Smooth muscle cell of the brain vasculature (primary cell): ENCODE data around the gene EIF4E2.
A peak's percentile ranks its signal among the peaks of the same experiment; 100 is the strongest.
"Not testable (repeated sequence)": the region's sequence is repeated elsewhere in the genome, so short reads cannot be mapped to it uniquely, and the experiment has no call there.

Experiments
- DNase-seq: peaks from one replicate; pipeline ENCODE4 v3.0.0-alpha.2; 2012; ENCODE audit warnings: low read depth, low spot score

EIF4E2 gene

DNA sequence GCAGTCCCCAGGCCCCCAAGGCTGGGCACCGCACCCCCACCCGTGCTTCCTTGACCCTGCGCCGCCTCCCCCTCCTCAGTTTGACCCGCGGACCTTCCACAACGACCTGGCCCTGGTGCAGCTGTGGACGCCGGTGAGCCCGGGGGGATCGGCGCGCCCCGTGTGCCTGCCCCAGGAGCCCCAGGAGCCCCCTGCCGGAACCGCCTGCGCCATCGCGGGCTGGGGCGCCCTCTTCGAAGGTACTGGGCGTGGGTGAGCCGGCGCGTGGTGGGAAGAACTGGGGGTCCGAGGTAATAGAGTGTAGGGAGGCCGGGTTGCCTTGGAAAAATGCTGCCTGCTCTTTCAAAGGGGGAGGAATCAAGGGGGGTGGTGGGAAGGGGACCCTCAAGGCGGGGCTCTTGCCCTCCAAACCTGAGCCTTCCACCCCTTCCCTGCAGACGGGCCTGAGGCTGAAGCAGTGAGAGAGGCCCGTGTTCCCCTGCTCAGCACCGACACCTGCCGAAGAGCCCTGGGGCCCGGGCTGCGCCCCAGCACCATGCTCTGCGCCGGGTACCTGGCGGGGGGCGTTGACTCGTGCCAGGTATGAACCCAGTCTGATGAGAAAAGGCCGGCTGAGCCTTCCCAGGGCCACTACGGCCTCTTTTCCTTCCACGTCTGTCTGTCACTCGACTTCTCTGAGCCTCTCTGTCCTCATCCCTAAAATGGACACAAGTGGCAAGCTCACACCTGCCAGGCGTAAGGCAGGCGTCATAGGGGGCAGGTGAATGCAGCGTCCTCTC lies 27.7 kb upstream of the EIF4E2 start:
- no peak for DNase-seq

DNA sequence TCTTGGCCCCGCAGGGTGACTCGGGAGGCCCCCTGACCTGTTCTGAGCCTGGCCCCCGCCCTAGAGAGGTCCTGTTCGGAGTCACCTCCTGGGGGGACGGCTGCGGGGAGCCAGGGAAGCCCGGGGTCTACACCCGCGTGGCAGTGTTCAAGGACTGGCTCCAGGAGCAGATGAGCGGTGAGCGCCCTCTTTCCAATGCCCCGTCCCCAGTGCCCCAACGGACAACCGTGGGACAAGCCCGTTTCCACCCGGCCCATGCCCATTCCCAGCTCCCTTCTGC lies 27.1 kb upstream of the EIF4E2 start:
- no peak for DNase-seq

DNA sequence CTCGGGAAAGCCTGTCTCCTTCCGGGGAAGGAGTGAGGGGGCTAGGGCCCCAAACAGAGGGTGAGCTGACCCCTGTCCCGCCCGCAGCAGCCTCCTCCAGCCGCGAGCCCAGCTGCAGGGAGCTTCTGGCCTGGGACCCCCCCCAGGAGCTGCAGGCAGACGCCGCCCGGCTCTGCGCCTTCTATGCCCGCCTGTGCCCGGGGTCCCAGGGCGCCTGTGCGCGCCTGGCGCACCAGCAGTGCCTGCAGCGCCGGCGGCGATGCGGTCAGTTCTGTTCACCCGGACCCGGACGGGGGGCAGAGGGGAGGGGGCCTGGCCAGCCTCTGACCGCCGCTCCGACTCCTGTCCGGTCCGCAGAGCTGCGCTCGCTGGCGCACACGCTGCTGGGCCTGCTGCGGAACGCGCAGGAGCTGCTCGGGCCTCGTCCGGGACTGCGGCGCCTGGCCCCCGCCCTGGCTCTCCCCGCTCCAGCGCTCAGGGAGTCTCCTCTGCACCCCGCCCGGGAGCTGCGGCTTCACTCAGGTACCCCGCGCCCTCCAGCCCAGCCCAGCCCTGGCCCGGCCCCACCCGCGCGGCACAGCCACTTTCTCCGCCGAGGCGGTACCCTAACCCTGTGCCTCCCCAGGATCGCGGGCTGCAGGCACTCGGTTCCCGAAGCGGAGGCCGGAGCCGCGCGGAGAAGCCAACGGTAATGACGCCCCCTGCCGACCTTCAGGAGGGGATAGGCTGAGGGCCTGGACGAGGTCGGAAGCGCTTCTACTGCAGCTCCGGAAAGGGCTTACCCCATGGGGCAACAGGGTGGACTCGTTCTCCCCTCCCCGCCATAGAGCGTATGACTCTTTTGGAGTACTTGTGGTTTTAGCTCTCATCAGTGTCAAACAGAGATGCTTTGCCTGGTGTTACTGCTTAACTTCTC lies 26.5 kb upstream of the EIF4E2 start:
- DNase-seq: no peak

DNA sequence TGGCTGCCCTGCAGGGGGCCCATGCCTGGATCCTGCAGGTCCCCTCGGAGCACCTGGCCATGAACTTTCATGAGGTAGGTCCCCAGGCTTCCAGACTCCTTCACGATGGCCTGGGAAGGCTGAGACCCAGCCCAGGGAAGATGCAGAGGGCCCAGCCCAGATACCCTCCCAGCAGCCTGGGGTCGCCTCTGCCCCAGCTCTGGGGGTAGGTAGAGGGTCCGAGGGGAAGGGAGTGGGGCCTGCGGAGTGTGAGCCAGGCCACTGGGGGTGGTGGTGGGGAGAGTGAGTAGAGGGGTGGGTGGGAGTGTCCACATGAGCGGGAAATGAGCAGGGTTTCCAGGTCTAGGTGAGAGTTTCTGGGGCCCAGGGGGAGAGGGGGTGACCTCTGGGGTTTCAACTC lies 25.7 kb upstream of the EIF4E2 start:
- DNase-seq: no peak

DNA sequence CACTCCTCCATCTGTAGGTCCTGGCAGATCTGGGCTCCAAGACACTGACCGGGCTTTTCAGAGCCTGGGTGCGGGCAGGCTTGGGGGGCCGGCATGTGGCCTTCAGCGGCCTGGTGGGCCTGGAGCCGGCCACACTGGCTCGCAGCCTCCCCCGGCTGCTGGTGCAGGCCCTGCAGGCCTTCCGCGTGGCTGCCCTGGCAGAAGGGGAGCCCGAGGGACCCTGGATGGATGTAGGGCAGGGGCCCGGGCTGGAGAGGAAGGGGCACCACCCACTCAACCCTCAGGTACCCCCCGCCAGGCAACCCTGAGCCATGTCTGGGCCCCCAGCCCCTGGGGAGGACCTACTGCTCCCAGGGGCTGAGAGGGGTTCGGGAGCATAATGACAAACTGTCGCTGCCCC lies 25.3 kb upstream of the EIF4E2 start:
- no peak for DNase-seq

DNA sequence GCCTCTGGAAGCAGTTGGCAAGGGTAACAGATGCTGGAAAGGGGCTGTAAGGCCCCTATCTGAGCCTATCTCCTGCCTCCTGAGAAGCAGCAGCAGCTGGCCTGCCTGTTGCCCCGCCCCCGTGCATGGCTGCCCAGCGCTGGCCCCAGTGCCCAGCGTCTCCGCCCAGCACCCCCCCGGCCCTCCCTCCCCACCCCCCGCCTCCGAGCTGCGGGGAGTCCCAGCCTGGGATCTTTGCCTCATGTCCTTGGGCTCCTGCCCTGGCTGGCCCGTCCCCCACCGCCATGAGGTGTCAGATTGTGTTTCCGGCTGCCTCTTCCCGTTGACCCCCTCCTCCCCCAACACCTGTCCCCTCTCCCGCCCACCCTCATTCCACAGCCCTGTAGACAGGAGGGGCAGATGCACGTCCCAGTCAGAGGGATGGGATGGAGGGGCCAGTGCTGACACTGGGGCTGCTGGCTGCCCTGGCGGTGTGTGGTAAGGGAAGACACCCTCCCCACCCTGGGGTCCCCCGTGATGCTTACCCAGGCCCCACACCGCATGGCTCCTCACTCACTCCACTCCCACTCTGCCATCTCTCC lies 24.6 kb upstream of the EIF4E2 start, which contains the start of gene CHRND:
CHRND (plus strand) TSS at position 370 of the 581 bp plus-strand sequence; CDS start at position 426, 56 bp downstream.
- DNase-seq: no peak

DNA sequence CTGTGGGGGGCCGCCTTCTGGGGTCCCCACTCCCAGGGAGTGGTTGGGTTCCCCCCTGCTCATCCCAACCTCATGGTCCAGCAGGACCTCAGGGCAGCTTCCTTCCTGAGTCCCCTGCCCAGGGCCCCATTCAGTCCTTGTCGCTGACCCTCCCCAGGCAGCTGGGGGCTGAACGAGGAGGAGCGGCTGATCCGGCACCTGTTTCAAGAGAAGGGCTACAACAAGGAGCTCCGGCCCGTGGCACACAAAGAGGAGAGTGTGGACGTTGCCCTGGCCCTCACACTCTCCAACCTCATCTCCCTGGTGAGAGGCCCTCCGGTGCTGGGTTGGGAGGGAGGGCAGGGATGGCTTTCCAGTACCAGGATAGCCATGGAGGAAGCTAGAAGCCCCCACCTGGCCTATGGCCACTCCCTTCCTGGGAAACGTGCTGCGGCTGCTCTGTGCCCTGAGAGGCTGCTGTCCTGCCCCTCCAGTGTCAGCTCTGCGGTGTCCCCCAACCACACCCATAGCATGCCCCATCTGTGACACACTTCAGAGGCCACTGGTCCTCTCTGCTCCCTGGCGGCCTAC lies 24.0 kb upstream of the EIF4E2 start:
- no peak for DNase-seq

DNA sequence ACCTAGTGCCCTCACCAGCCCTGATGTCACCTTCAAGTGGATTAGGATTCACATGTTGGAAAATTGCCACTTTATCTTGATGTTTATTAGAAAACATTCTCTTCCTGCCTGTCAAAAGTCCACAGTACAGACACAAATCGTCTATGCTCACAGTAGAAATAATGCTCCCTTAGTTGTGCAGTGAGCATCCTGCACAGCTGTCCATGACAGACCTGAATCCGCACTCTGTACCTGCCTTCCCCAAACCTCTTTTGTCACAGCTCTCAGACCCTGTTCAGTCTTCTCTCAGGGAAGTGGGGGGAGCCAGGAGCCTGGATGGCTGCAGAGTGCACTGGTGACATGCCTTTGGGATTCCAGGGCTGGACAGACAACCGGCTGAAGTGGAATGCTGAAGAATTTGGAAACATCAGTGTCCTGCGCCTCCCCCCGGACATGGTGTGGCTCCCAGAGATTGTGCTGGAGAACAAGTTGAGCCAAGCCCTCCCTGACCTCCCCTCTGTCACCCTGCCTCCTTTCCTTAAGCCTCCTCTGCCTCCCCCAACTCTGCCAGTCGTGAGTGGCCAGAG lies 22.5 kb upstream of the EIF4E2 start:
- DNase-seq: no peak

DNA sequence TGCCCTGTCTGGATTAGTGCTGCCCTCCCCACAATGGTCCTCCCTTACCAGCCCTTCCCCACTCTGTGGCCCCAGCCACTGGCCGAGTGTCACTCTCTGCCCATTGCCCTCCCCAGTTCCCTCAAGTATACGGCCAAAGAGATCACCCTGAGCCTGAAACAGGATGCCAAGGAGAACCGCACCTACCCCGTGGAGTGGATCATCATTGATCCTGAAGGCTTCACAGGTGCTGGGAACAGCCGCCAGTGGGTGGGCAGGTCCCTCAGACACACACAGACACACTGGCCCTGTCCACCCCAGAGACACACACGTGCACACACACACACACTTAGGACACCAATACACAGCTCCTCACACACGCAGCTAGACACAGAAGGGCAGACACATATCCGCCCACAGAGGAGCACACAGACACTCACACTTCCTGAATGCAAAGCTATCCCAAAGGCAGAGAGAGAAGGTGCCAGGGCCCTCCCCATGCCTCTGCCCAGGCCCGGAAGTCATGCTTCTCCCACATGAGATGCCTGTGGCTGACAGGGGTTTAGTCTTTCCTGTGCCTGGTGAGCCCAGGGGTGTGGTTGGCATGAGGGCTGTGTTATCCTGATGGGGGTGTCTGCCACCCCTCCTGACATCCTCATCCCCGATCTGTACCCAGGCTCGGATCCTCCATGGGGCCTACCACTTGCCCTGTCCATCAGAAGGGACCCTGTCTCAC lies 21.6 kb upstream of the EIF4E2 start:
- DNase-seq: no peak

DNA sequence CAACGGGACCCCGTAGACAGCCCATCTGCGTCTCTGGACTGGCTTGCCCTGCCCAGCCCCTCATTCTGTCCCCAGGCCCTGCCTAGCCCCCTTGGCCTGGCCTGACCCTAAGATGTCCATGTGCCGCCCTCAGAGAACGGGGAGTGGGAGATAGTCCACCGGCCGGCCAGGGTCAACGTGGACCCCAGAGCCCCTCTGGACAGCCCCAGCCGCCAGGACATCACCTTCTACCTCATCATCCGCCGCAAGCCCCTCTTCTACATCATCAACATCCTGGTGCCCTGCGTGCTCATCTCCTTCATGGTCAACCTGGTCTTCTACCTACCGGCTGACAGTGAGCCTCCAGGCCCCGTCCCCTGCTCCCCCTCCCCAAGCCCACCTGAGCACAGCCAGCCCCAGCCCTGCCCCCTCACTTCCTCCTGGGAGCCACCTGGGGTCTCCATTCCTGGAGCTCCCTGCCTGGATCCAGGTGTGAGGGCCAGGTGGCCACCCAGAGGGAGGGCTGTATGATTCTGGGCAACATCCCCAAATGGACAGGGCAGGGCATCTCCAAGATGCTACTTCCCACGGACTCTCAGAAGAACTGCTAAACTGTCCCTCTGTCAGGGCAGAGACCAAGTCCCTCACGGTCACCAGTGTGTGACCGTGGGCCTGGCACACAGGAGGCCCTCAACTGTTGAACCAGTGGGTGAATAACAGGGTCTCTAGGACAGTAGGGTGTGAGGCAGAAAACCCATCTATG lies 20.5 kb upstream of the EIF4E2 start:
- DNase-seq: no peak

DNA sequence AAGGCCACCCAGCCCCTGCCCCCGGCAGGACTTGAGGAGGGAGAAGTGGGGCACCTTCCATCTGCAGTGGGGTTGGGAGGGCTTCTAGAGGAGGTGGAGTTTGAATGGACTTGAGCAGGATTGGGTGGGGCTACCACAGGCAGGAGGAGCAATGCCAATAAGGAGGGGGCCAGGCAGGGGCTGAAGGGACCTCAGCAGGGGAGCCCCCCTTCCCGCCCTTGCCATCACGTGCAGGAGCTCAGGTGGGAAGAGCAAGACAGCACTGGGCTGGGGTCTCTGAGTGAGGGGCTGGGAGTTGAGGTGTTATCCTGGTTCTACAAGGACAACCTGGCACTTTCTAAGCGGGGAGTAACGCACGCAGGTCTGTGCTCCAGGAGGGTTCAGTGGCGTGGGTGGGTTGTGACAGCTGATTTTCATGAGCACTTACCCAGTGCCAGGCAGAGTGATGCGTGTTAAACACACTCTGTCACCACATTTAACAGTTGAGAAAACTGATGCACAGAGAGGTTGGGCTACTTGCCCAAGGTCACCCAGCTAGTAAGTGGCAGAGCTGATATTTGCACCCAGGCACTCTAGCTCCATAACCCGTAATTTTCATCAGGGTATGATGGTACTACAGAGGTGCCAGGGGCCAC lies 19.7 kb upstream of the EIF4E2 start:
- DNase-seq: no peak

DNA sequence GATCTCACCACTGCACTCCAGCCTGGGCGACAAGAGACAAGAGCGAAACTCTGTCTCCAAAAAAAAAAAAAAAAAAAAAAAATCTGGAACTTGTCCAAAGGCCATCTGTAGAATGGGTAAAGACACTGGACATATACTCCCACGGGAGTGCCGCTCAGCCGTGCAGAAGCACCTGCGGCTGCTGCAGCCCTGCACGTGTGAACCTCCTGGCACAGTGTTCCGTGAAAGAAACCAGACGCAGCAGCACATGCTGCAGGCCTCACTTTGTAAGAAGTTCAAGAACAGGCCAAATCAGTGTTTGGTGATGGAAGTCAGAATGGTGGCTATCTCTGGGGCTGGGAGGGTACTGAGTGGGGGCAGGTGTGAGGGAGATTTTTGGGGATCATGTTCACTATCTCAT lies 18.1 kb upstream of the EIF4E2 start:
- no peak for DNase-seq

DNA sequence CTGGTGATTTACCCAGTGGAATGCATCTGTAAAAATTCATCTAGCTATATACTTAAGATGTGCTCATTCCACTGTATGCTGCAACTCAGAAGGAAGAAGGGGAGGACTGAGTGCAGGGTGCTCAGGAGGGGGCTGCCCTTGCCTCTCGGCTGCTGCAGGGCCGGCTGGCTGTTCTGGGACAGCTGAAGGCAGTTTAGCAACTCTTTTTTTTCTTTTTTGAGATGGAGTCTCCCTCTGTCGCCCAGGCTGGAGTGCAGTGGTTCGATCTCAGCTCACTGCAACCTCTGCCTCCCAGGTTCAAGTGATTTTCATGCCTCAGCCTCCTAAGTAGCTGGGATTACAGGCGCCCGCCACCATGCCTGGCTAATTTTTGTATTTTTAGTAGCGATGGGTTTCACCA lies 17.7 kb upstream of the EIF4E2 start:
- not testable (repeated sequence) for DNase-seq

DNA sequence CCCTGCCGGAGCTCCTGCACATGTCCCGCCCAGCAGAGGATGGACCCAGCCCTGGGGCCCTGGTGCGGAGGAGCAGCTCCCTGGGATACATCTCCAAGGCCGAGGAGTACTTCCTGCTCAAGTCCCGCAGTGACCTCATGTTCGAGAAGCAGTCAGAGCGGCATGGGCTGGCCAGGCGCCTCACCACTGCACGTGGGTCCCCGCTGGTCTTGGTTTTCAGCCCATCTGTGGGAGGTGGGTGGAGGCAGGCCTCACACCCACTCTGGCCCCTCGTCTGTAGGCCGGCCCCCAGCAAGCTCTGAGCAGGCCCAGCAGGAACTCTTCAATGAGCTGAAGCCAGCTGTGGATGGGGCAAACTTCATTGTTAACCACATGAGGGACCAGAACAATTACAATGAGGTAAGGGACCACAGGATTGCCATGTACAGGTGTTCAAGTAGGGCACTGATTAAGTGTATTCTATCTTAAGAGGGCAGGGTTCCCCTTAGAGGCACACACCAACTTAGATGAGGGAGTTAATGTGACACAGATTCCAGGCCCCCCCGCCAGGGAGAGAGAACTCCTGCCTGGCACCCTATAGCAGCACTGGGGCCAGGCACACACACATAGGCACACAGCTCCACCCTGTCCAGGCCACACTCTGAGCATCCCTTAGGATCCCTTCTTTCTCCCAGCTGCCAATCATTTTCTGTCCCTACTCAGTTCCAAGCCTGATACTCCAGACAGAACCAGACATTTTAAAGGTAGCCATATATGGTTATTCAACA lies 16.4 kb upstream of the EIF4E2 start:
- peak; percentile 44 for DNase-seq

DNA sequence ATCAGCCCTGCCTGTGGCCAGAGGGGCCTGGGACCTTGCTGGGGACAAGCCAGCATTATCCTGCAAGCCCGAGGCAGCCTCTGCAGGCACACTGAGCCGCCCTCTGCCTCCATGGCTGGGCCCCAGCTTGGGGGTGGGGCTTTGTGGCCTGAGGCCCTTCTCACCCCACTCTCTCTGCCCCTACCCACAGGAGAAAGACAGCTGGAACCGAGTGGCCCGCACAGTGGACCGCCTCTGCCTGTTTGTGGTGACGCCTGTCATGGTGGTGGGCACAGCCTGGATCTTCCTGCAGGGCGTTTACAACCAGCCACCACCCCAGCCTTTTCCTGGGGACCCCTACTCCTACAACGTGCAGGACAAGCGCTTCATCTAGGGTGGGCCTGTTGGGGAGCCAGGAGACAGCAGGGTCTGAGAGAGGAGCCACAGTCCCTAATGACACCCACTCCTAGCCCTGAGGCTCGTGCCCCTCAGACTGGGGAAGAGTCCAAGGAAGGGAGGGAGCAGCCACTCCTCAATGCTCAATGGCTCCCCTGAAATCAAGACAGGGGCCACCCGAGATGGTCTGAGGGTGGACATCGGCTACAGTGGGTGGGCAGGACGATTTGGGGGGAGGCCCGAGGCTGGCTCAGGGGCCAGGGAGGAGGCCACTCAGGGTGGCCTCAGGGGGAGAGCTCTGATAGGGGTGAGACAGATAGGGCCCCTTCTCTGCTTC lies 15.4 kb upstream of the EIF4E2 start:
- no peak for DNase-seq

DNA sequence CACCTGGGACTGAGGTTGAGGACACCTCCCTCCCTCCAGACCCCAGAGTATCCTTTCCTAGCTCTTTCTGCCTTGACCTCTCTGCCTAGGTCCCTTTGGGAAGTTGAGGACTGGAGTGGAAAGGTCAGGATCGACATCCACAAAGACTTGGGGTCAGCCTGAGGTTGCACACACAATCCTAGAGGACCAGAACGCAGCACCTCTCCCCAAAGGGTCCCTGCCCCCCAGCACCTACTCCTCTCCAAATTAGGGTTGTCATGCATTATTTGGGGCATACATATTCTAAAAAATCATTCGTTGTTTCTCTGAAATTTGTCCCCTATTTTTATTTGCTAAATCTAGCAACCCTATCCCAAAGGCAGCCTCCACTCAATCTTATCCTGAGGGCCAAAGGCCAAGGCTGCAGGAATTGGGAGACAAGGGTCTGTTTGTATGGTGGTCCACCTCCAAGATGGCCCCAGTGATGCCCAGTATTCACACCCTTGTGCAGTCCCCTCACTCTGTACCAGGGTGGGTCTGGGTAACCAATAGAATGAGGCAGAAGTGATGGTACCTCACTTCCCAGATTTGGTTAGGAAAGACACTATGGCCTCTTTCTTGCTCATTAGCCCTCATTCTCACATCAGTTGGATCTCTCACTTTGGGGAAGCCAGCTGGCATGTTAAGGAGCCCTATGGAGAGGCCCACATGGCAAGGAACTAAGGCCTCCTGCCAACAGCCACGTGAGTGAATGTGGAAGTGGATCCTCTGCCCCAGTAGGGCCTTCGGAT lies 14.5 kb upstream of the EIF4E2 start:
- no peak for DNase-seq

DNA sequence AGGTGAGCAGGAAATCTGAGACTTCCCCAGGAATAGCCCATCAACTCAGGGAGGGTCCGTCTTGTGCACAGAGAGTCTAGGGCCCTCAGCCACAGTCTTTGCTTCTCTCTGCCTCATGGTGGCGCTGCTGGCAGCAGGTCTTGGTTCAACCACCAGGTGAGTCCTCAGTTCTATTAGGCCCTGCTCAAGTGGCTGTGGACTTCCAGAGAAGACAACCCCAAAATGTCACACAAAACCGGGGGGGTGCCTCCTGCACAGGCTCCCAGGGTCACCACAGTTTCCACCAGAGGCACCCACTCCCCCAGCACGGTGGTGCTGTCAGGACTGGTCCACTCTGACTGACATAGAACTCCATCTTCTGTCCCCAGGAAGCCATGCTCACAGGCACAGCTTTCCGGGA lies 13.4 kb upstream of the EIF4E2 start:
- no peak for DNase-seq

DNA sequence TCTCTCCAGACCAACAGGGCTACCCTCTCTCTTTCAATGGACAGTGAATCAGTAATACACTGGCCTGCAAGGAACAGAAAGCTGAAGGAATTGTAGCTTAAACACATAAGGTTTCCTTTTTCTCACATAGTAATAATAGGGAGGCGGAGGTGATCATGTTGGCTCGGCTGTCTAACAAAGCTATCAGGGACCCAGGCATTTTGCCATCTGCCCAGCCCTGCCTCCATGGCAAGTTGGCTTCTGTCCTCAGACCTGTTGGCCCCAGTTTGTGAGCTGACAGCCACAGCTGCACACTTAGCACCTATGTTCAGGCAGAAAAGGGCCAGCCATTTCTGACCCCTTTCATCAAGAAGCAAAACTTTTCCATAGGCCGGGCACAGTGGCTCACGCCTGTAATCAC lies 13.0 kb upstream of the EIF4E2 start:
- no peak for DNase-seq
